GM18870 (cell line): ENCODE data around the gene CARD9.

Experiments used
- ATAC-seq: cut with Tn5 transposase; IDR thresholded peaks from one replicate; pipeline ENCODE4 v1.9.1; 2021; ENCODE audit warnings: moderate library complexity; ENCODE audit not compliant: unreplicated experiment

CARD9 gene

DNA sequence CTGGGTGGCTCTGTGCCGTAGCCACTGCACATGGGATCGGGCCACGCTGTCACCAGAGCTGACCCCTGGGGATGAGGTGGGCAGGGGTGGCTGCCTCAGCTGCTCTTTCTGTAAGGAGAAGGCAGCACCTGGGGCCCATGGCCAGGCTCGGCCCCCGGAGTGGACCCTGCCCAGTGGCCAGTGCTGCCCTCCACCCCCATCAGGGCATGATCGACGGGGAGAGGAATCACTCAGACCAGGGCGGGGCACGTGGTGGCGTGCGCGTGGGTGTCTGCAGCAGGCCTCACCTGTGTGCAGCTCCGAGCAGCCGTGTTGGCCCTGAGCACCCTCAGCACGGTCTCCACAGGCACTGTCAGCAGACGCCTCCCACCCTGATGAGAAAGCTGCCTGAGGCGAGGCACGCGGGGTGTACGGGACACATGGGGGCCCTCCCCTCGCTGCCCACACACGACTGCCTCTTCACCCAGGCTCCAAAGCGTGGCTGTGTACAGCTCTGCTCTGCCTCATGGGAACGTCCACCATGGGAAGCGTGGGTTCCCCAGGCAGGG is 8.6 kb upstream of the CARD9 start:
- ATAC-seq: no peak

DNA sequence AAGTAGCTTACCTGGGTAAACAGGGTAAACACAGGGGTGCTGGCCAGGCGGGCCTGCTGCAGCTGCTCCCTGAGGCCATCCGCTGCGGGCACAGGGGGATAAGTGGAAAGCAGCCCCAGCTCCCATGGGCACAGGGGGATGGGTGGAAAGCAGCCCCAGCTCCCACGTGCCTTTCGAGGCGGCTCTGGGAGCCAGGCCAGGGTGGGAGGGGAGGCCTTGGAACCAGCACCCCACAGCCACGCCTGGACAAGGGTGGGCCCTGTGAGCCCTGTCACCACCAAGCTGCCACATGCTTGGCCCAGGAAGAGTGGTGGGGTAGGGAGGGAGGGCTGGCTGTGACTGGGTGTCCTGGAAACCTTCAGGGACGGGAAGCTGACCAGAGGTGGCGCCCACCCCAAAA is 7.8 kb upstream of the CARD9 start:
- ATAC-seq: no peak

DNA sequence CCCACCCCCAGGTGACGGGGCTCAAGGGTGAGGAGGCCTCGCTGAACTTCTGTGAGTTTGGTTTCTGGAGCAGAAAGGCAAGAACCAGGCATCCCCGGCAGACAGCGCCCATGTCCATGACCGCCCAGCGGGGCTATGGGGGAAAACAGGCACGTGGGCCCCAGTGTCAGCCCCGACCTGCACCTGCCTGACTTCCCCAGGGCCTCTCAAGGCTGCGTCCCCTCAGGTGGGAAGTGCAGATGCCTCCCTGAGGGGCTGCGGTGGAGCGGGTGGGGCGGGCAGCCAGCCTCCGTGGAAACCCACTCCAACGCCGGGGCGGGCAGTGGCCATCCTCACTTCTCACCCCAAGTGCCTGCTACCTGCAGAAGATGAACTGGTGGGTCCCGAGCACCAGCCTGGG is 6.9 kb upstream of the CARD9 start:
- no peak for ATAC-seq

DNA sequence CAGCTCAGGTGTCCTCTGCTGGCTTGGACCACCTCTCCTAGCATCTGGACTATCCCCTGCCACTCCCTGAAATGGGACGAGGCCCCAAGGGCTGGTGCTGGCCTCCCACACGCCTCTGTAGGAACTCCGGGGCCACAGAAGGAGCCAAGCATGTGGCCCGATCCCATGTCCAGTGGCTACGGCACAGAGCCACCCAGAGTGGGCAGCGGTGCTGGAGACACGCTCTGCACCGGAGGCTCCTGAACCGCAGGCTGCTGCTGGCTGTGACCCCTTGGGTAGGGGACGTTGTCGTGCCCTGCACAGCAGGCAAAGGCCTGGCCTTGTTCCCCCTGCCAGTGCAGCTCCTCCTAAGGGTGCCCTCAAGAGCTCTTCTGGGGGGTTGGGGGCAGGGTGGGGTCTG is 6.4 kb upstream of the CARD9 start:
- ATAC-seq: no peak

DNA sequence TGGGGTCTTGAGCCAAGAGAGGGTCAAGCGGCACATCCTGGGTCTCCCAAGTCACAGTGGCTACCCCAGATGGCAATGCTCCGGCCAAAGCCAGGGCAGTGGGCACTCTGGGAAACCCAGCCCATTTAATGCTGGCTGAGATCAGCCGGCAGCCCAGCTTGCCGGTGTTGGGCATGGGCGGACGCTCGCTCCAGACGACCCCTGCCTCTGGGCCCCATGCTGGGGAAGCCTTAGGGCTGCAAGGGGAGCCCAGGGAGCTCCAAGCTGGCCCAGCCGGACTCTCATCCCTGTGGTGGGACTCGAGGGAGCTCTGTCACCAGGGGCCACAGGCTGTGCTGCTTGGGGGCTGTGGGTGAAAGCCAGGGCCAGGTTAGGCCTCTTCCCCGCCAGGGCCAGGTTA is 5.9 kb upstream of the CARD9 start:
- no peak for ATAC-seq

DNA sequence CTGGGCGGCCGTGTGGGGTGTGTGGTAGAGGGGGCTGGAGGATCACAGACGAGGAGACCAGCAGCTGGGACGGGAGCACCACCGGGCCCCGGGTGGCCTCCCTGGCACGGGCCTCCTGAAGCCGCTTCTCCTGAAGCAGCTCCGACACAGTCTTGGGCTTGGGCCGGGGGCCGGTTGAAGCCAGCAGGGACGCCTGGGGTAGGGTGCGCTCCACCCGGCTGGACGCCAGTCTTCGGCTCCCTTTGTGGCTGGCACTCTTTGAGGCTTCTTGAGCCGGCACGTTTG is 5.5 kb upstream of the CARD9 start:
- ATAC-seq: no peak

- no peak for ATAC-seq
These were observed 4.9 kb upstream of the CARD9 start for GRCh38 chr9:136378170-136379002.

- ATAC-seq: no peak
These were observed 4.1 kb upstream of the CARD9 start for GRCh38 chr9:136377341-136378169.

- no peak for ATAC-seq
These were observed 3.0 kb upstream of the CARD9 start for GRCh38 chr9:136376457-136376856.

GRCh38 chr9:136375096-136375495 is 1.6 kb upstream of the CARD9 start:
- ATAC-seq: no peak

DNA sequence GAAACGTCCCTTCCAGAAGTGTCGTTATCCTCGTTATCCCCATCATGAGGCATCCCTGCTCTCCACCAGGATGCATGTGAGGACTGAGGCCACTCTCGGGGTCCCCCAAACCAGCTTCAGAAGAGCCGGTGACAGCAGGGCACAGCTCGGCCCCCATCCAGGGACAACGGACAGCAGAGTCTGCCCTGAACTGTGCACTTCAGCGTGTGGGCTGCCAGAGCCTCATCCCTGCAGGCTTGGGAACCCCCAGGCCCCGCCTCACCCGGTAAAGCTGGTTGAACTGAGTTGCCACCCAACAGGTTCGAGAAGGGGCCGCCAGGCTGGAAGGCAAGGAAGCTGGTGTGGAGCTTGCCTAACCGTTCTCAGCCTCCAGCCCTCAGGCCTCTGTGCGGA is 710 bp upstream of the CARD9 start:
- ATAC-seq: no peak

GRCh38 chr9:136372561-136373299 is 739 bp downstream of the CARD9 start:
- no peak for ATAC-seq

- no peak for ATAC-seq
These were observed 1.5 kb downstream of the CARD9 start for GRCh38 chr9:136372006-136372405.

DNA sequence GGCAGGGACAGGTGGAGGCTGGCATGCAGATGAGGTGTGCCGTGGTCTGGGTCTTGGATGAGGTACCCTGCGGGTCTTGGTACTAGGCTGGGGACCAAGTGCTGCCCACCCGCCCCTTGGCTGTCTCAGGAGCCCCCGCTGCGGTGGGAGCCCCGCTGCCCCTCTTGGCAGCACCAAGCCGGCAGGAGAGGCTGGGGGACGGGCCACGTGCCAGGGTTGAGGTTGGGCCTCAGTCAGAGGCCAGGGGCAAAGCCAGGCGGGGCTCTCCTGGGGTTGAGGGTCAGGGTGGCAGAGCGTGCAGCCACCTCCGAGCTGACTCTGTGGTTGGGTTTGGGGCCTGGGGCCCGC is 2.0 kb downstream of the CARD9 start:
- ATAC-seq: no peak

DNA sequence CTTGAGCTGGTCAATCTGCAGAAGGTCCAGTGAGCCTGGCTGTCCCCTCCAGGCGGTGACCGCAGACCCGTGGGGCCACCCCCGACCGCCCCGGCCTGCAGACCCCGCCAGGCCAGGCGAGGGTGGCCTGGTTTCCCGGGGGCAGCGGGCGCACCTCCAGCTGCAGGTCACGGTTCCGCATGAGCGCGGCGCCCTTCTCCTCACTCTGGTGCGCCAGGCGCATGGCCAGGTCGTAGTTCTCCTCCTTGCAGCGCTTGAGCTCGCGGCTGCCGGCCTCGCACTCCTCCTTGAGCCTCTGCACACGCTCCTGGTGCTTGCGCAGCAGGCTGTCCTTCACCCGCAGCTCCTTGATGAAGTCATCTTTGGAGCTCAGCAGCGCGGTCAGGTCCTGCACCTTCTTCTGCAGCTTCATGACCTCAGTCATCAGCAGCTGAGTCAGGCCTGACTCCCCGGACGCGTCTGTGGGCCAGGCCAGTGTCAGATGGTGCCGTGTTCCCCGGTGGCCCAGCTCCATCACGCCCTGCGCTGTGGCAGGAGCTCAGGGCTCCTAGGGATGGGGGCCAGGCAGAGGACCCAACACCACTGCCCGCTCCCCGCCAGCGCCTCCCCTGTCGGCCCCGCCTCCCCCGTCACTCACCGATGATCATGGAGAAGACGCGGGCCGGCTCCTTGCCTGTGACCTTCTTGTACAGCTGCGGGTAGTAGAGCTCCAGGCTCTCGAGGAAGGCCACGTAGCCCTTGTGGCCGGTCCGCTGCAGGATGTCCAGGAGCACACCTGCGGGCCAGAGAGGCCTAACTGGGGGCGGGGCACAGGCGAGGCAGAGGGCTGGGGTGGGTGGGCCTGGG is 2.6 kb downstream of the CARD9 start:
- no peak for ATAC-seq

- ATAC-seq: no peak
These were observed 3.4 kb downstream of the CARD9 start for GRCh38 chr9:136370037-136370436.

DNA sequence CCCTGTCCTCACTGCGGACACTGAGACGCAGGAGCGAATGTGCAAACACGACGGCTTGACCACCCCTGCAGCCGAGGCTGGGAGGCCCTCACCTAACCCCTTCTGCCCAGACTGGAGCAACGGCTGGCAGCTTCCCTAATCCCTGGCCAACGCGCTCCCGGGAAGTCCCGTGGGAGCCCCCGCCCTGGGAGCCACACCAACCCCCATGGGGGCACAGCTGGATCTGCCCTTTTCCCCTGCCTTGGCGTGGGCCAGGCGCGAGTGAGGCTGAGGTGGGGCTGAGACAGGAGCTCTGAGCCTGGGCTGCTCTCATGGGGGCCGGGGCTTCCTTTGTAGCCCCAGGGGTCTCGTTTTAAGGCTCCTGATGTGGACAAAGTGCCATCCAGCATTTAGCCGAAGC is 5.3 kb downstream of the CARD9 start:
- no peak for ATAC-seq

GRCh38 chr9:136367296-136368145 is 5.9 kb downstream of the CARD9 start:
- ATAC-seq: no peak

DNA sequence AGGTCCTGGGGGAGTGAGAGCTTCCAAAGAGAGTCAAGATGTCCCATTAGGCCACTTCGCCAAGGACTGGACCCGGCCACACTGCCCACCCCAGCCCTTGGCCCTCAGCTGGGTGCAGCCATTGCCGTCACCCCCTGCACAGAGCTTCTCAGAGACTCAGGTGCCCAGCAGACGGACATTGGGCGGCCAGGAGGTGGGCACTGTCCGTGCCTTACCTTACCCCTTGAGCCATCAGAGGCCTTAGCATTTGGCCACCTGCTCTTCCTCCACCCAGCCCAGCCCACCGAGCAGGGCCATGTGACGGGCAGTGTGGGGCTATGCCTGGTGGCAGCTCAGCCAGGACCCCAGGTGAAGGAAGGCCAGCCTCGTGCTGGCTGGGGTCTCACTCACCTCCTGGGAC is 6.6 kb downstream of the CARD9 start:
- no peak for ATAC-seq

GRCh38 chr9:136365775-136366222 is 7.7 kb downstream of the CARD9 start:
- ATAC-seq: no peak
